Endodermal cell (in vitro differentiated cells): ENCODE data around the gene NOTCH4. TPM values are rescaled to one million over a fixed set of nuclear protein-coding genes. Genes with fewer than 3 reads are reported as not detected.

Source experiments
- DNase-seq: peaks from one replicate; pipeline ENCODE4 v3.0.0-alpha.2; 2017
- H3K27ac ChIP-seq: 2 replicates; pipeline ENCODE4 v1.5.1; 2013; ENCODE audit warnings: mild to moderate bottlenecking, low read depth, low read length, moderate library complexity
- H3K27me3 ChIP-seq: 2 replicates; pipeline ENCODE4 v1.6.1; 2013; ENCODE audit warnings: mild to moderate bottlenecking, low read length, moderate library complexity; ENCODE audit not compliant: insufficient read depth, control insufficient read depth, poor library complexity, severe bottlenecking
- H3K36me3 ChIP-seq: 2 replicates; pipeline ENCODE4 v1.7.0; 2013; ENCODE audit warnings: mild to moderate bottlenecking, low read length, moderate library complexity; ENCODE audit not compliant: control insufficient read depth, insufficient read depth
- H3K4me1 ChIP-seq: one replicate; pipeline ENCODE4 v1.7.0; 2013; ENCODE audit warnings: low read length; ENCODE audit not compliant: control insufficient read depth, insufficient read depth
- H3K4me3 ChIP-seq: 2 replicates; pipeline ENCODE4 v1.5.1; 2013; ENCODE audit warnings: mild to moderate bottlenecking, low read length, moderate library complexity
- H3K9ac ChIP-seq: 2 replicates; pipeline ENCODE4 v1.6.1; 2013; ENCODE audit warnings: mild to moderate bottlenecking, low read length, moderate library complexity; ENCODE audit not compliant: poor library complexity, severe bottlenecking; ENCODE audit errors: extremely low read depth
- H3K9me3 ChIP-seq: 2 replicates; pipeline ENCODE4 v1.6.1; 2013; ENCODE audit warnings: mild to moderate bottlenecking, low read length, moderate library complexity; ENCODE audit not compliant: control insufficient read depth
- H3K27ac Mint-ChIP-seq: 2 replicates; pipeline ENCODE4 v1.8.0; 2020; ENCODE audit warnings: mixed read lengths
- H3K27me3 Mint-ChIP-seq: 2 replicates; pipeline ENCODE4 v1.8.0; 2021; ENCODE audit warnings: mild to moderate bottlenecking, mixed read lengths; ENCODE audit not compliant: insufficient read depth
- H3K36me3 Mint-ChIP-seq: 2 replicates; pipeline ENCODE4 v1.8.0; 2020; ENCODE audit warnings: low read depth, mixed read lengths
- H3K4me1 Mint-ChIP-seq: 2 replicates; pipeline ENCODE4 v1.8.0; 2020; ENCODE audit warnings: mixed read lengths
- H3K4me3 Mint-ChIP-seq: 2 replicates; pipeline ENCODE4 v1.8.0; 2020; ENCODE audit warnings: mild to moderate bottlenecking, moderate library complexity, mixed read lengths
- H3K9me3 Mint-ChIP-seq: 2 replicates; pipeline ENCODE4 v1.8.0; 2020; ENCODE audit warnings: mild to moderate bottlenecking, mixed read lengths
- WGBS, 2 experiments: methylation state at CpG; one replicate each; pipeline versions ENCODE4 v1.1.5 to v1.1.7; 2013; ENCODE audit warnings: missing lambda C conversion rate in 2 of 2, mixed read lengths in 1 of 2; ENCODE audit not compliant: insufficient coverage in 1 of 2, insufficient read length in 1 of 2; 5-methylcytosine and 5-hydroxymethylcytosine counted together
- total RNA-seq, 2 donors: library from RNA; stranded (reverse); fragmentation: NEBNext Ultra II Directional in 1 of 2; extraction: Animal tissue kit (Norgen Biotek cat#: 25700) in 1 of 2; gene quantifications; 2 replicates in 1 of 2; 3 replicates in 1 of 2; pipeline ENCODE4 v1.2.1, GENCODE V29; 2021
- TF ChIP-seq, protein P1 (sequence below): fragments of 200-600 bp; sonication (generic); conservative IDR thresholded peaks from 2 replicates; pipeline ENCODE4 v1.5.0; 2021; ENCODE audit warnings: antibody characterized with exemption, mild to moderate bottlenecking

NOTCH4 gene
- total RNA-seq, 2 donors from 2014 or later, result 2.1 to 2.5 TPM

DNA sequence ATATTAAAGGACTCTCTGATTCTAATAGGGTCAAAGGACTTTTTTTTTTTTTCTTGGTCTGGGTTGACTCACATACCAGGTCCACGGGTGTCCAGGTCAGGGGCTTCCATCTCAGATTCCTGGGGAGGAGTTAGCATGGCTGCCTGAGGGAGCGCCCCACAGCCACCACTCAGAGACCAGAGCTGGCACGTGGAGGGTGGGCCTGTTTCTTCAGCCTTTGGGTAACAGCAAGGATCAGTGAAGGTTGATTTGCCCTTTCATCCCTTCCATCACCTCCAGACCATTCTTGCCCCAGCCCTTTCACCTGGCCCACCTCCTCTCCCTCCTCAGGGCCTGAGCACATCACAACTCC lies 25.5 kb downstream of the NOTCH4 start:
- H3K27me3 ChIP-seq, result no peaks in the 10 kb centered on the region
- Mint-ChIP-seq H3K9me3 (no peaks in the 10 kb centered on the region), H3K27me3 (peaks cover 10% of the 10 kb centered on the region), H3K27ac (no peak overlapping the region), H3K4me1 (peaks cover 11% of the 10 kb centered on the region), H3K36me3 (no peaks in the 10 kb centered on the region), H3K4me3 (no peak overlapping the region)
- no peak overlapping the region for H3K9ac ChIP-seq
- TF ChIP-seq, protein P1, sequence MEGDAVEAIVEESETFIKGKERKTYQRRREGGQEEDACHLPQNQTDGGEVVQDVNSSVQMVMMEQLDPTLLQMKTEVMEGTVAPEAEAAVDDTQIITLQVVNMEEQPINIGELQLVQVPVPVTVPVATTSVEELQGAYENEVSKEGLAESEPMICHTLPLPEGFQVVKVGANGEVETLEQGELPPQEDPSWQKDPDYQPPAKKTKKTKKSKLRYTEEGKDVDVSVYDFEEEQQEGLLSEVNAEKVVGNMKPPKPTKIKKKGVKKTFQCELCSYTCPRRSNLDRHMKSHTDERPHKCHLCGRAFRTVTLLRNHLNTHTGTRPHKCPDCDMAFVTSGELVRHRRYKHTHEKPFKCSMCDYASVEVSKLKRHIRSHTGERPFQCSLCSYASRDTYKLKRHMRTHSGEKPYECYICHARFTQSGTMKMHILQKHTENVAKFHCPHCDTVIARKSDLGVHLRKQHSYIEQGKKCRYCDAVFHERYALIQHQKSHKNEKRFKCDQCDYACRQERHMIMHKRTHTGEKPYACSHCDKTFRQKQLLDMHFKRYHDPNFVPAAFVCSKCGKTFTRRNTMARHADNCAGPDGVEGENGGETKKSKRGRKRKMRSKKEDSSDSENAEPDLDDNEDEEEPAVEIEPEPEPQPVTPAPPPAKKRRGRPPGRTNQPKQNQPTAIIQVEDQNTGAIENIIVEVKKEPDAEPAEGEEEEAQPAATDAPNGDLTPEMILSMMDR, result no peak
- no peak overlapping the region for H3K4me3 ChIP-seq
- no peak for DNase-seq
- no peaks in the 10 kb centered on the region for H3K9me3 ChIP-seq
- WGBS, 2 experiments, result 82 to 87% methylated on average over 3 of the region's 3 CpGs
- no peaks in the 10 kb centered on the region for H3K36me3 ChIP-seq
- no peak overlapping the region for H3K27ac ChIP-seq
- no peaks in the 10 kb centered on the region for H3K4me1 ChIP-seq

- 82 to 84% methylated on average over 9 to 27 of the region's 28 CpGs for WGBS, 2 experiments
- Histone ChIP-seq H3K27me3 (no peaks in the 10 kb centered on the region), H3K9ac (peak overlapping the region; percentile 98), H3K4me1 (peaks cover 4% of the 10 kb centered on the region), H3K4me3 (peak overlapping the region; percentile 93), H3K27ac (peak overlapping the region; percentile 100), H3K36me3 (no peaks in the 10 kb centered on the region), H3K9me3 (no peaks in the 10 kb centered on the region)
- TF ChIP-seq, protein P1, result no peak
- Mint-ChIP-seq H3K36me3 (no peaks in the 10 kb centered on the region), H3K27ac (peak overlapping the region; percentile 100), H3K4me1 (peaks cover 16% of the 10 kb centered on the region), H3K4me3 (peak overlapping the region; percentile 87), H3K27me3 (peaks cover 10% of the 10 kb centered on the region), H3K9me3 (no peaks in the 10 kb centered on the region)
- DNase-seq, result no peak
These were observed 26.9 kb downstream of the NOTCH4 start for GRCh38 chr6:32196682-32197616.

- H3K9ac ChIP-seq, result peak overlapping the region; percentile 98
- peaks cover 4% of the 10 kb centered on the region for H3K4me1 ChIP-seq
- peak overlapping the region; percentile 93 for H3K4me3 ChIP-seq
- peak overlapping the region; percentile 100 for H3K27ac ChIP-seq
- DNase-seq, result peak; percentile 95
- TF ChIP-seq, protein P1, result no peak
- WGBS, 2 experiments, result 0 to 1% methylated on average over 22 to 57 of the region's 58 CpGs
- H3K36me3 ChIP-seq, result no peaks in the 10 kb centered on the region
- Mint-ChIP-seq H3K36me3 (no peaks in the 10 kb centered on the region), H3K4me3 (peak overlapping the region; percentile 87), H3K4me1 (peaks cover 20% of the 10 kb centered on the region), H3K9me3 (no peaks in the 10 kb centered on the region), H3K27me3 (peaks cover 8% of the 10 kb centered on the region), H3K27ac (peak overlapping the region; percentile 100)
- no peaks in the 10 kb centered on the region for H3K9me3 ChIP-seq
- no peaks in the 10 kb centered on the region for H3K27me3 ChIP-seq
These were observed 27.8 kb downstream of the NOTCH4 start for GRCh38 chr6:32195902-32196681.
